RWPE2 (cell line): ENCODE measurements around the gene RAC2.
A peak's percentile ranks its signal among the peaks of the same experiment; 100 is the strongest.
"Not testable (repeated sequence)": the region's sequence is repeated elsewhere in the genome, so short reads cannot be mapped to it uniquely, and the experiment has no call there.

Source experiments
- ATAC-seq: fragments of 200-7000 bp; cut with Tn5 transposase; 3 replicates; pipeline ENCODE4 v1.9.1; 2021; ENCODE audit warnings: low read depth
- DNase-seq: peaks from one replicate; pipeline ENCODE4 v3.0.0-alpha.2; 2020; ENCODE audit warnings: low spot score
- H3K27ac ChIP-seq: fragments of 450-650 bp; 2 replicates; pipeline ENCODE4 v1.5.1; 2017; ENCODE audit warnings: mild to moderate bottlenecking; ENCODE audit not compliant: poor library complexity, severe bottlenecking
- H3K27me3 ChIP-seq: fragments of 250-450 bp; sonication (Bioruptor Pico); 2 replicates; pipeline ENCODE4 v1.5.1; 2021; ENCODE audit warnings: mild to moderate bottlenecking, moderate library complexity; ENCODE audit not compliant: insufficient read depth, poor library complexity, severe bottlenecking
- H3K36me3 ChIP-seq: fragments of 250-450 bp; sonication (Bioruptor Pico); 2 replicates; pipeline ENCODE4 v1.5.1; 2020; ENCODE audit warnings: low read depth, mild to moderate bottlenecking, moderate library complexity
- H3K4me1 ChIP-seq: fragments of 250-450 bp; sonication (Bioruptor Pico); 2 replicates; pipeline ENCODE4 v1.5.1; 2021; ENCODE audit warnings: mild to moderate bottlenecking, moderate library complexity; ENCODE audit not compliant: insufficient read depth, poor library complexity, severe bottlenecking
- H3K4me3 ChIP-seq: fragments of 250-450 bp; sonication (Bioruptor Pico); 2 replicates; pipeline ENCODE4 v1.5.1; 2021; ENCODE audit warnings: mild to moderate bottlenecking, moderate library complexity; ENCODE audit not compliant: severe bottlenecking
- H3K9me3 ChIP-seq: fragments of 250-450 bp; sonication (Bioruptor Pico); 2 replicates; pipeline ENCODE4 v1.5.1; 2021; ENCODE audit warnings: mild to moderate bottlenecking, moderate library complexity; ENCODE audit not compliant: severe bottlenecking
- CTCF ChIP-seq: fragments of 450-650 bp; IDR thresholded peaks from one replicate; pipeline ENCODE4 v1.5.1; 2017; ENCODE audit warnings: mild to moderate bottlenecking, moderate library complexity; ENCODE audit not compliant: poor library complexity, severe bottlenecking

Gene RAC2

DNA sequence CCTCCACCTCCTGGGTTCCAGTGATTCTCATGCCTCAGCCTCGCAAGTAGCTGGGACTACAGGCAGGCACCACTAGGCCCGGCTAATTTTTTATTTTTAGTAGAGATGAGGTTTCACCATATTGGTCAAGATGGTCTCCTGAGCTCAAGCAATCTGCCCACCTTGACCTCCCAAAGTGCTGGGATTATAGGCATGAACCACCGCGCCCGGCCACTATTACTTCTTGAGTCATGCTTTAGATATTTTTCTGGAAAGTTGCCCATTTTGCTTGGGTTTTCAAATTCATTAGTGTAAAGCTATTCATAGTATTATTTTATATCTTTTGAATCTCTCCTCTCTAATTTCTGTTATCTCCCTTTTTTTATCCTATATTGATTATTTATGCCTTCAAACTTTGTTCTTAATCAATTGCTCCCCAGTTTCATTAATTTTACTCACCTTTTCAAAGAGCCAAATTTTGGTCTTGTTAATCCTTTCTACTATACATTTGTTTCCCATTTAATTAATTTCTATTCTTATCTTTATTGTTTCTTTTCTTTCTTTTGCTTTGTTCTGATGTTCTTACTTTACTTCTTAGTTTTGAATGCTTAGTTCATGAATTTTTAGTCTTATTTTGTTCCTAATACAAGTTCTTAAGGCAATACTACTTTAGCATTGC, 10.3 kb upstream of the RAC2 start:
- H3K36me3 ChIP-seq, result no peaks in the 10 kb centered on the region
- peak overlapping the region; percentile 92 for H3K27ac ChIP-seq
- no peak overlapping the region for H3K4me3 ChIP-seq
- no peaks in the 10 kb centered on the region for H3K9me3 ChIP-seq
- TF ChIP-seq CTCF, result no peak
- H3K4me1 ChIP-seq, result peaks cover 22% of the 10 kb centered on the region
- no peaks in the 10 kb centered on the region for H3K27me3 ChIP-seq
- ATAC-seq (peak; percentile 77), DNase-seq (peak; percentile 69)

DNA sequence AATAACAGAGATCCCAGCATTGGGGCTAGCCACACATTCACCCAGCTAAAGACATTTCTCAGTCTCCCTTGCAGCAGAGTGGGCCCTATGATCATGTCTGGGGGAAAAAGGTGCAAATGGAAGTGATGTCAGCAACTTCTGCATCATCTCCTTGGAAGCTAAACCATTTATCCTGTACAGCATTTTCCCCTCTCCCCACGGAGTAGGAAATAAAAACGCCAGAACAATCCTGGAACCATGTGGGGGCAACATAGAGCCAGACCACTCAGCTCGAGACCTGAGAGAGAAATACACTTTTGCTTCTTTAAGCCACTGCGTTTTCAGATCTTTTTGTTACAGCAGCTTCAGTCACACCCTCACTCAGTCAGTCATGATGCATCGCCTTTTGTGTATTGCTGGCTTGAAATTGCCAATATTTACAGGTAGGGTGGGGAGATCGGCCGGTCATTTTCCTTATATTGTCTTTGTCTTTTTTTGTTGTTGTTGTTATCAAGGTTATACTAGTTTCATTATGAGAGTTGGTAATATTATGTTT, 9.1 kb upstream of the RAC2 start:
- no peaks in the 10 kb centered on the region for H3K36me3 ChIP-seq
- H3K27me3 ChIP-seq, result no peaks in the 10 kb centered on the region
- ATAC-seq (no peak), DNase-seq (no peak)
- H3K4me1 ChIP-seq, result peaks cover 22% of the 10 kb centered on the region
- H3K27ac ChIP-seq, result peak overlapping the region; percentile 92
- no peak overlapping the region for H3K4me3 ChIP-seq
- H3K9me3 ChIP-seq, result no peaks in the 10 kb centered on the region
- no peak for TF ChIP-seq CTCF

GRCh38 chr22:37251836-37252235, 7.8 kb upstream of the RAC2 start:
- H3K36me3 ChIP-seq, H3K27ac ChIP-seq, H3K4me3 ChIP-seq, ATAC-seq, DNase-seq, H3K27me3 ChIP-seq, H3K9me3 ChIP-seq: not testable (repeated sequence)
- H3K4me1 ChIP-seq, result peaks cover 22% of the 10 kb centered on the region

- H3K9me3 ChIP-seq, result no peaks in the 10 kb centered on the region
Measured at GRCh38 chr22:37249986-37250385, 5.9 kb upstream of the RAC2 start.

GRCh38 chr22:37248251-37248650, 4.2 kb upstream of the RAC2 start:
- TF ChIP-seq CTCF, result no peak
- H3K27me3 ChIP-seq, result no peaks in the 10 kb centered on the region
- no peaks in the 10 kb centered on the region for H3K36me3 ChIP-seq
- H3K27ac ChIP-seq, result no peak overlapping the region
- DNase-seq (no peak), ATAC-seq (no peak)
- H3K9me3 ChIP-seq, result no peaks in the 10 kb centered on the region
- H3K4me1 ChIP-seq, result peaks cover 3% of the 10 kb centered on the region
- no peak overlapping the region for H3K4me3 ChIP-seq

More at GRCh38 chr22:37249986-37250385, 5.9 kb upstream of the RAC2 start:
- Histone ChIP-seq H3K27me3 (no peaks in the 10 kb centered on the region), H3K27ac (no peak overlapping the region), H3K36me3 (no peaks in the 10 kb centered on the region), H3K4me1 (peaks cover 15% of the 10 kb centered on the region), H3K4me3 (no peak overlapping the region)
- ATAC-seq, result no peak
- DNase-seq, result no peak
- no peak for TF ChIP-seq CTCF
